ENCODE measurements around the gene GRIA1.

GRIA1 gene

GRCh38 chr5:153775923-153776322, 285.5 kb downstream of the GRIA1 start:
- Histone ChIP-seq H3K36me3 (ENCODE audit: low read depth) (no peaks in the 10 kb centered on the region), H3K4me1 (ENCODE audit: insufficient read depth, poor library complexity, severe bottlenecking) (no peaks in the 10 kb centered on the region), H3K27ac (ENCODE audit: poor library complexity, severe bottlenecking) (no peak overlapping the region), H3K9me3 (ENCODE audit: severe bottlenecking) (no peaks in the 10 kb centered on the region), H3K4me3 (ENCODE audit: severe bottlenecking) (no peak overlapping the region), H3K27me3 (ENCODE audit: insufficient read depth, poor library complexity, severe bottlenecking) (no peaks in the 10 kb centered on the region)
- ATAC-seq (ENCODE audit: low read depth) = no peak
- no peak for DNase-seq (ENCODE audit: low spot score)
- TF ChIP-seq CTCF (IDR thresholded peaks at IDR 0.05; ENCODE audit: poor library complexity, severe bottlenecking) = no peak

GRCh38 chr5:153777681-153778581, 287.5 kb downstream of the GRIA1 start:
- no peak for DNase-seq (ENCODE audit: low spot score)
- Histone ChIP-seq H3K27me3 (ENCODE audit: insufficient read depth, poor library complexity, severe bottlenecking) (no peaks in the 10 kb centered on the region), H3K4me1 (ENCODE audit: insufficient read depth, poor library complexity, severe bottlenecking) (peaks cover 11% of the 10 kb centered on the region), H3K9me3 (ENCODE audit: severe bottlenecking) (no peaks in the 10 kb centered on the region), H3K27ac (ENCODE audit: poor library complexity, severe bottlenecking) (no peak overlapping the region), H3K4me3 (ENCODE audit: severe bottlenecking) (no peak overlapping the region), H3K36me3 (ENCODE audit: low read depth) (no peaks in the 10 kb centered on the region)
- ATAC-seq (ENCODE audit: low read depth) = no peak
- TF ChIP-seq CTCF (IDR thresholded peaks at IDR 0.05; ENCODE audit: poor library complexity, severe bottlenecking) = no peak

GRCh38 chr5:153779836-153780235, 289.4 kb downstream of the GRIA1 start:
- Histone ChIP-seq H3K9me3 (ENCODE audit: severe bottlenecking) (no peaks in the 10 kb centered on the region), H3K36me3 (ENCODE audit: low read depth) (no peaks in the 10 kb centered on the region), H3K27ac (ENCODE audit: poor library complexity, severe bottlenecking) (no peak overlapping the region), H3K27me3 (ENCODE audit: insufficient read depth, poor library complexity, severe bottlenecking) (no peaks in the 10 kb centered on the region), H3K4me1 (ENCODE audit: insufficient read depth, poor library complexity, severe bottlenecking) (peaks cover 20% of the 10 kb centered on the region), H3K4me3 (ENCODE audit: severe bottlenecking) (no peak overlapping the region)
- DNase-seq (ENCODE audit: low spot score) (no peak), ATAC-seq (ENCODE audit: low read depth) (no peak)
- no peak for TF ChIP-seq CTCF (IDR thresholded peaks at IDR 0.05; ENCODE audit: poor library complexity, severe bottlenecking)

- no peak for TF ChIP-seq CTCF (IDR thresholded peaks at IDR 0.05; ENCODE audit: poor library complexity, severe bottlenecking)
- H3K9me3 ChIP-seq (ENCODE audit: severe bottlenecking) = no peaks in the 10 kb centered on the region
- DNase-seq (ENCODE audit: low spot score) (no peak), ATAC-seq (ENCODE audit: low read depth) (no peak)
- no peaks in the 10 kb centered on the region for H3K36me3 ChIP-seq (ENCODE audit: low read depth)
- H3K4me3 ChIP-seq (ENCODE audit: severe bottlenecking) = no peak overlapping the region
- no peak overlapping the region for H3K27ac ChIP-seq (ENCODE audit: poor library complexity, severe bottlenecking)
- H3K4me1 ChIP-seq (ENCODE audit: insufficient read depth, poor library complexity, severe bottlenecking) = peaks cover 20% of the 10 kb centered on the region
- no peaks in the 10 kb centered on the region for H3K27me3 ChIP-seq (ENCODE audit: insufficient read depth, poor library complexity, severe bottlenecking)
These were observed 290.6 kb downstream of the GRIA1 start for GRCh38 chr5:153780876-153781705.
